ENCODE data around the gene NCKAP5L.

DNA sequence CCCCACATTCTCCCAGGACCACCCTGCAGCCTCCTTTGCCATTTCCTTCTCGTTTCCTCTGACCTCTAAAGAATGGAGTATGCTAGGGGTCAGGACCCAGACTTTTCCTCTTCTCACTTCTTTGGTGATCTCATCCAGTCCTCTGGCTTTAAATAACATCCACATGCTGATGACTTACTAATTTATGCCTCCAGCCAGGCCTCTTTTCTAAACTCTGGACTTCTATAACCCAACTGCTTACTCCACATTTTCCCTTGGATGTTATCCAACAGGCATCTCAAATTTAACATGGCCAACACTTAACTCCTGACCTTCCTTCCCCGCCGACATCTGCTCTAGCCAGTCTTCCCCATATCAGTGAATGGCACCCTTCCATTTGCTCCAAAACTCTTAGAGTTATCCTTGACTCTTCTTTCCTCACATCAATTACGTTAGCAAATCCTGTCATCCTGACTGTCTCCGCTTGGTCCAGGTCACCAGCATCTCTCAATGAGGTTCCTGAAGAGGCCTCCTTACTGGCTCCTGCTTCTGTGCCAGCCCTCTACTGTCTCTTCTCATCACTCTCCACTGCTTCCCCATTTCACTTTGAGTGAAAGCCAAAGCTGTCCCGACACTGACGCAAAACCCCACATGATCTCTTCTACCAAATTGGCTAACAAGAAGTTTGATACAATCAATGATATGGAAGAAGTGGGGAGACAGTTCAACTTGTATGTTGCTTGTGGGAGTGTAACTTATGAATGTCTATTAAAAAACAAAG, 44.1 kb downstream of the NCKAP5L start:
- TF ChIP-seq POLR2AphosphoS5 (IDR thresholded peaks at IDR 0.05; ENCODE audit: low read depth, low read length) (no peak), TAF1 (IDR thresholded peaks at IDR 0.05; ENCODE audit: borderline replicate concordance, insufficient read depth, low read length) (no peak), FOXP2 (optimal IDR thresholded peaks at IDR 0.05; ENCODE audit: borderline replicate concordance, extremely low read depth, extremely low read length, insufficient read depth) (no peak)
